Subcutaneous adipose tissue (tissue), 4 donors: ENCODE measurements around the gene SEC61G. TPM values are rescaled to one million over a fixed set of nuclear protein-coding genes. Genes with fewer than 3 reads are reported as not detected.

Source experiments
- total RNA-seq, 4 donors: library from RNA; depleted of rRNA; stranded (reverse); fragments of >200 nt; gene quantifications; one replicate each; pipeline ENCODE4 v1.1.0, GENCODE V29; 2016
- TF ChIP-seq, protein P1 (sequence below): fragments of 450-650 bp; IDR thresholded peaks from one replicate; pipeline ENCODE4 v1.5.1; 2016; ENCODE audit warnings: low read depth, mild to moderate bottlenecking, control low read depth, antibody characterized with exemption, moderate library complexity

Gene SEC61G
- total RNA-seq, 4 donors from 2014 or later = 177 to 342 (median 218) TPM

DNA sequence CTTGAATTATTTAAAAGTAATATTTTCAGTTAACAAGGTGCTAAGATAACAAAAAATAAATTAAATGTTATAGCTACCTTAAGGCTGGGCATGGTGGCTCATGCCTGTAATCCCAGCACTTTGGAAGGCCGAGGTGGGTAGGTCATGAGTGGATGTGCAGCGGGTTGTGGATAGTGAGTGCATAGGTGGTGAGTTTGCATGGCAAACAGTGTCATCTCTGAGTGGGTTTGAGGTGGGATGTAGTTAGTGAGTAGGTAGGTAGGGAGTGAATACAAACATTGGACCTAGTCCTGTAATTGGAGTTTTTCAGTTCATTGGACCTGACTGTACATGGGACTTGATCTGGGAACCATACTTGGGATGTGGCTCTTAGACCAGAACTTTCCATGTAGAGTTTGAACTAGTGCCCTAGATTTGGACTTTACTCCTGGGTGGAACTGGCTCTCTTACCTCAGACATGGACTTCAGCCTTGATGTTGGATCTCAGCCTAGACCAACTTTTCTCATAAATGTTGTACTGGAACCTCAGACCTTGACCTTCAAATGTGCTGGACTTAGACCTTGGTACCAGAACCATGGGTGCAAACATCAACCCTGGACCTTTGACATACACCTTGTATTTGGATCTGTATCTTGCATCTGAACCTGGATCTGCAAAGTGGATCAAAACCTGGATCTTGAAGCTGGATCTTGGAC is 47.0 kb downstream of the SEC61G start:
- TF ChIP-seq, protein P1, sequence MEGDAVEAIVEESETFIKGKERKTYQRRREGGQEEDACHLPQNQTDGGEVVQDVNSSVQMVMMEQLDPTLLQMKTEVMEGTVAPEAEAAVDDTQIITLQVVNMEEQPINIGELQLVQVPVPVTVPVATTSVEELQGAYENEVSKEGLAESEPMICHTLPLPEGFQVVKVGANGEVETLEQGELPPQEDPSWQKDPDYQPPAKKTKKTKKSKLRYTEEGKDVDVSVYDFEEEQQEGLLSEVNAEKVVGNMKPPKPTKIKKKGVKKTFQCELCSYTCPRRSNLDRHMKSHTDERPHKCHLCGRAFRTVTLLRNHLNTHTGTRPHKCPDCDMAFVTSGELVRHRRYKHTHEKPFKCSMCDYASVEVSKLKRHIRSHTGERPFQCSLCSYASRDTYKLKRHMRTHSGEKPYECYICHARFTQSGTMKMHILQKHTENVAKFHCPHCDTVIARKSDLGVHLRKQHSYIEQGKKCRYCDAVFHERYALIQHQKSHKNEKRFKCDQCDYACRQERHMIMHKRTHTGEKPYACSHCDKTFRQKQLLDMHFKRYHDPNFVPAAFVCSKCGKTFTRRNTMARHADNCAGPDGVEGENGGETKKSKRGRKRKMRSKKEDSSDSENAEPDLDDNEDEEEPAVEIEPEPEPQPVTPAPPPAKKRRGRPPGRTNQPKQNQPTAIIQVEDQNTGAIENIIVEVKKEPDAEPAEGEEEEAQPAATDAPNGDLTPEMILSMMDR = no peak

- TF ChIP-seq, protein P1 = no peak
These were observed 49.7 kb downstream of the SEC61G start for GRCh38 chr7:54709283-54709682.

DNA sequence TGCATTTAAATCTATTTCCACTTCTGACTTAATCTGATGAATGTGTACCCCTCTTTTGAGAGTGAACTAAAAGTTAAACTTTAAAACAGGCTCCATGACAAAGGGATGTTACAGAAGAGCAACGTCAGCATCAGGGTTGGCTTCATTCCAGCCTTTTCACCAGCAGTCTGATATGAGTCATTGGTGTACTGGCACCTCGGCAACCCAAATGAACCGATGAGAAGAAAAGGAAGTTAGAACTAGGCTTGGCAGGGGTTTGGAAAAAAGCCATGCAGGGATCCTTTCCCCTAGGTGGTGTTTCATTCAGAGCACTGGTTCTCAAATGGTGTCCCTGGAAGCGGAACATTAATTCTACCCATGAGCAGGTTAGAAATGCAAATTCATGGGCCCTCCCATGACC is 53.6 kb downstream of the SEC61G start:
- TF ChIP-seq, protein P1 = no peak

GRCh38 chr7:54704851-54705250 is 54.2 kb downstream of the SEC61G start:
- TF ChIP-seq, protein P1 = no peak

Other genes starting within 250 kb of the SEC61G start
- not detected for gene VSTM2A, start 216.8 kb downstream of the SEC61G start, total RNA-seq